SHP77 treated with DMSO at 0.1 percent for 48 hours (cell line): Measurements from ENCODE around the gene ZBTB24.

Experiments
- DNase-seq: peaks from one replicate; lab custom pipeline; 2025; lab: John Stamatoyannopoulos, UW

Gene ZBTB24

GRCh38 chr6:109449795-109450673 lies 33.0 kb downstream of the ZBTB24 start:
- DNase-seq: no peak

GRCh38 chr6:109449064-109449794 lies 33.8 kb downstream of the ZBTB24 start:
- no peak for DNase-seq

- DNase-seq: no peak
These were observed 34.4 kb downstream of the ZBTB24 start for GRCh38 chr6:109448615-109449014.

- no peak for DNase-seq
These were observed 35.0 kb downstream of the ZBTB24 start for GRCh38 chr6:109447878-109448555.

GRCh38 chr6:109447087-109447486 lies 35.9 kb downstream of the ZBTB24 start:
- DNase-seq: no peak

- no peak for DNase-seq
These were observed 36.5 kb downstream of the ZBTB24 start for GRCh38 chr6:109446541-109446940.

GRCh38 chr6:109446072-109446471 lies 36.9 kb downstream of the ZBTB24 start:
- DNase-seq: no peak

GRCh38 chr6:109445382-109445781 lies 37.6 kb downstream of the ZBTB24 start:
- no peak for DNase-seq

- no peak for DNase-seq
These were observed 39.5 kb downstream of the ZBTB24 start for GRCh38 chr6:109443425-109443950.

GRCh38 chr6:109442393-109442924 lies 40.6 kb downstream of the ZBTB24 start:
- no peak for DNase-seq

GRCh38 chr6:109441069-109441816 lies 41.8 kb downstream of the ZBTB24 start:
- no peak for DNase-seq

- peak; percentile 57 for DNase-seq
These were observed 42.5 kb downstream of the ZBTB24 start, which contains the start of the genes PPIL6 and SMPD2 for GRCh38 chr6:109440331-109441068. PPIL6 (minus strand) TSS chr6:109440628; CDS start chr6:109440590, 38 bp downstream. SMPD2 (plus strand) TSS chr6:109440724; CDS start chr6:109441122, 398 bp downstream.

GRCh38 chr6:109436041-109436440 lies 47.0 kb downstream of the ZBTB24 start:
- no peak for DNase-seq

GRCh38 chr6:109434456-109434855 lies 48.6 kb downstream of the ZBTB24 start:
- no peak for DNase-seq

GRCh38 chr6:109429496-109429895 lies 53.5 kb downstream of the ZBTB24 start:
- DNase-seq: no peak

- no peak for DNase-seq
These were observed 54.0 kb downstream of the ZBTB24 start for GRCh38 chr6:109428889-109429477.

GRCh38 chr6:109424946-109425345 lies 58.1 kb downstream of the ZBTB24 start:
- no peak for DNase-seq

GRCh38 chr6:109421184-109421583 lies 61.8 kb downstream of the ZBTB24 start:
- DNase-seq: no peak

- no peak for DNase-seq
These were observed 62.3 kb downstream of the ZBTB24 start for GRCh38 chr6:109420751-109421150.

- DNase-seq: no peak
These were observed 65.4 kb downstream of the ZBTB24 start for GRCh38 chr6:109417646-109418045.
